ENCODE data around the gene SHOX. TPM values are rescaled to one million over a fixed set of nuclear protein-coding genes. Genes with fewer than 3 reads are reported as not detected.
A peak's percentile ranks its signal among the peaks of the same experiment; 100 is the strongest.

SHOX gene
- total RNA-seq, 1 donor from 2014 or later = not detected

GRCh38 chrX:633043-633984 lies 2.7 kb downstream of the SHOX start:
- Histone ChIP-seq H3K4me3 (no peak overlapping the region), H3K9me3 (replicated peaks) (no peaks in the 10 kb centered on the region), H3K27me3 (ENCODE audit: low read depth) (peaks cover 88% of the 10 kb centered on the region), H3K36me3 (no peaks in the 10 kb centered on the region), H3K4me1 (peaks cover 9% of the 10 kb centered on the region), H3K27ac (replicated peaks) (no peak overlapping the region)
- DNase-seq = no peak
- TF ChIP-seq CTCF (IDR thresholded peaks at IDR 0.05; ENCODE audit: borderline replicate concordance) = no peak
- intact Hi-C loops (cut with micrococcal nuclease) = no loop called here

- H3K9me3 ChIP-seq (replicated peaks) = no peaks in the 10 kb centered on the region
- DNase-seq = no peak
- peaks cover 9% of the 10 kb centered on the region for H3K4me1 ChIP-seq
- intact Hi-C loops (cut with micrococcal nuclease) = no loop called here
- no peak for TF ChIP-seq CTCF (IDR thresholded peaks at IDR 0.05; ENCODE audit: borderline replicate concordance)
- H3K27ac ChIP-seq (replicated peaks) = no peak overlapping the region
- no peak overlapping the region for H3K4me3 ChIP-seq
- peaks cover 94% of the 10 kb centered on the region for H3K27me3 ChIP-seq (ENCODE audit: low read depth)
- no peaks in the 10 kb centered on the region for H3K36me3 ChIP-seq
Measured at GRCh38 chrX:633985-634958, 3.7 kb downstream of the SHOX start.

- no peak for TF ChIP-seq CTCF (IDR thresholded peaks at IDR 0.05; ENCODE audit: borderline replicate concordance)
- Histone ChIP-seq H3K27me3 (ENCODE audit: low read depth) (peaks cover 94% of the 10 kb centered on the region), H3K4me3 (no peak overlapping the region), H3K36me3 (no peaks in the 10 kb centered on the region), H3K9me3 (replicated peaks) (no peaks in the 10 kb centered on the region), H3K4me1 (peaks cover 9% of the 10 kb centered on the region), H3K27ac (replicated peaks) (no peak overlapping the region)
- intact Hi-C loops (cut with micrococcal nuclease) = no loop called here
- no peak for DNase-seq
Measured at GRCh38 chrX:635428-636090, 5.0 kb downstream of the SHOX start.

- no peak for DNase-seq
- no peak overlapping the region for H3K27ac ChIP-seq (replicated peaks)
- peaks cover 9% of the 10 kb centered on the region for H3K4me1 ChIP-seq
- peaks cover 94% of the 10 kb centered on the region for H3K27me3 ChIP-seq (ENCODE audit: low read depth)
- H3K36me3 ChIP-seq = no peaks in the 10 kb centered on the region
- TF ChIP-seq CTCF (IDR thresholded peaks at IDR 0.05; ENCODE audit: borderline replicate concordance) = no peak
- peak overlapping the region; percentile 31 for H3K4me3 ChIP-seq
- intact Hi-C loops (cut with micrococcal nuclease) = no loop called here
- no peaks in the 10 kb centered on the region for H3K9me3 ChIP-seq (replicated peaks)
Measured at GRCh38 chrX:636981-637659, 6.5 kb downstream of the SHOX start.

Measured in left ventricle myocardium inferior (tissue), 1 donor.